Left cardiac atrium (tissue), 4 donors: Measurements from ENCODE around the gene SH3BP5L. TPM values are rescaled to one million over a fixed set of nuclear protein-coding genes. Genes with fewer than 3 reads are reported as not detected.

Experiments
- ATAC-seq, 2 donors: fragments of 200-7000 bp; cut with Tn5 transposase; one replicate each; pipeline ENCODE4 v1.9.1; 2020; ENCODE audit warnings: mild to moderate bottlenecking in 2 of 2, moderate library complexity in 2 of 2
- DNase-seq: peaks from one replicate; pipeline ENCODE4 v3.0.0-alpha.2; 2020
- intact Hi-C, 2 donors: fragments of 100-400 bp; cut with DNase I; formaldehyde crosslinking; loops; one replicate each; pipeline versions ENCODE4 v1.14.1 to v1.15.1; 2022 to 2023
- total RNA-seq, 2 donors: library from RNA; stranded (reverse); fragmentation: NEBNext Ultra II Directional; extraction: Animal tissue kit (Norgen Biotek cat#: 25700); gene quantifications; one replicate each; pipeline ENCODE4 v1.2.1, GENCODE V29; 2021
- donor health status: DM: no; HTN: yes; CAD: no.
- donor health status: DM: no; HTN: yes; CAD: no; lungs with severe emphysema.
- donor health status: DM: yes; HTN: yes; CAD: no.
- donor health status: Dilated cardiomyopathy.

The SH3BP5L gene
- total RNA-seq, 2 donors from 2014 or later: 15.1 to 18.5 TPM

DNA sequence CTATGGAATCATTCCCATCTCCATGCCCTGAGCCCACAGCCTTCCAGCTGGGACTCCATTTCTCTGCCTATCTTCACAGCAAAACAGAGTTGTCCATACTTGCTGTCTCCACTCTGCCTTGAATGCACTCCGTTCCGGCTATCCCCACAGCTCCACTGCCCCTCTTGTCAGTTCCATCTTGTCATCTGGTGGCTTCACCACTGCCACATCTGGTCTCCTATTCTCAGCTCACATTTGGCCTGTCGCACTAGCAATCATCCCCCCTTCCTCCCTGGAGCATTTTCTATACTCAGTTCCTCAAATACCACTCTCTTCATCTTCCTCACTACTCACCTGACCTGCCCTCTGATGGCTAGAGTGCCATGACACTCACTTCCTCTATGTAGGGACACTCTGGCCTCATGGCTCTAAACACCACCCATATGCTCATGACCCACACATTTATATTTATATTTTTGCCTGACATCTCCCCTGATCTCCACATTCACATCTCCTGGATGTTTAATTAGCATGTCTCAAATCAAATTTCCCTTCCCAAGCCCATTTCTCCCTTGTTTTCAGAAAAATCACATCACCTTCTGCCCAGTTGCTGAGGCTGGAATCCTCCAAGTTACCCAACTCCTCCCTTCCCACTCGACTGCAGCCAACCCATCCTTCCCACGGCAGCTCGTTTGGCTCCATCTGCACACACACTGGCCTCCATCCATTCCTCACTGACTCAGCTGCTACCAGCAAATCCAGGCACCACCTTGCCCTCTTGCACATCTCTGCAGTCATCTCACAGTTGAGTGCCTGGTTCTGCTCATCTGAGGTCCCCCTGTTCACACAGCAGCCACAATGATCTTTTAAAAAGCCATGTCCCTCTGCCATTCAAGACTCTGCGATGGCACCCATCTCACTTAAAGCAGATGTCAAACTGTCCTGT, 27.0 kb upstream of the SH3BP5L start:
- DNase-seq: no peak
- ATAC-seq: peak in 1 of 2 donors; percentile 43
- intact Hi-C loops: no loop called here

DNA sequence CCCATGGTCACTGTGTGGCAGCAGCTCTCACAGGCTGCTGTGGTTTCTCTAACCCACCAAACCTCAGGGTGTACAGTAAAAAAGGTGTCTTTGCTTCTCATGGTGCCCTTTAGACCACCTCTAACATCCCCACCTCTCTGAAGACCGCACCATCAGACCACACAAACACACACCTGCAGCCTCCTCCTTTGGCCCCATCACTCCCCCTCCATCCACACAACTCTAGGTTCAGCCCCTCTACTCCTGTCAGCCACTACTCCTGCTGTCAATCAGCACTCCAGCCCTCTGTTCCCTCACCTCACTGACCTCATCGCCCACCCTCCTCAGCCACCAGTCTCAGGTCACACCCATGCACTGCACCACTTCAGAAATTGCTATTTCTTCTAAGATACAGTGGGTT, 25.7 kb upstream of the SH3BP5L start:
- ATAC-seq: no peak
- no peak for DNase-seq
- intact Hi-C loops: no loop called here

DNA sequence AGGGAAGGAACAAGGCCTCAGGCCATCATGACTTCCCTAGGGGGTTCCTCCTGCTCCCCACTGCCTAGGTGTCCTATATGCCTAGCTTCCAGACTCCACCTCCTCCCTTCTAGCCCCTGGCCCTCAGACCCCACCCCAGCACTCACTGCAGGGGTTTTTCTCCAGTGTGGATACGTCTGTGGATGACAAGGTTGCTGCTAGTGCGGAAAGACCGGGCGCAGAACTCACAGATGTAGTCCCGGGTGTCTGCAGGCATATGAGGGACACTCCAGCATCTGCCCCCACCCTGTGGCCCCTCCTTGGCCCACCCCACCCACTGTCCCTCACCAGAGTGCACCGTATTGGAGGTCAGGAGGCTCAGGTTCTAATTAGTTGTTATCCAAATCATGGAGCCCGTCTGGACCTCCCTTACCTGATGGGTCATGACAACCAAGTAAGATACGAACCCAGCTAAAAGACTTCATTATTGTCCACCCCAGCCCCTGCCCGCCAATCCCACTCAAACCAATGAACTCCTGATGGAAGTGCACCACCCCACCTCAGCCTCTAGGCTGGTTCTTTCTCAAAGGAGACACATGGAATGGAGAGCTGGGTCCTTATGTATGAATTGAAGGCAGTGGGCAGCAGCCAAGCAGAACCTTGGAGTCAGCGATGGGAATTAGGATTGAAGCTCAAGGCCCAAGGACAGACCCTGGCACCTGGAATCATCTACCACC, 25.0 kb upstream of the SH3BP5L start:
- intact Hi-C loops: no loop called here
- ATAC-seq: no peak
- no peak for DNase-seq

DNA sequence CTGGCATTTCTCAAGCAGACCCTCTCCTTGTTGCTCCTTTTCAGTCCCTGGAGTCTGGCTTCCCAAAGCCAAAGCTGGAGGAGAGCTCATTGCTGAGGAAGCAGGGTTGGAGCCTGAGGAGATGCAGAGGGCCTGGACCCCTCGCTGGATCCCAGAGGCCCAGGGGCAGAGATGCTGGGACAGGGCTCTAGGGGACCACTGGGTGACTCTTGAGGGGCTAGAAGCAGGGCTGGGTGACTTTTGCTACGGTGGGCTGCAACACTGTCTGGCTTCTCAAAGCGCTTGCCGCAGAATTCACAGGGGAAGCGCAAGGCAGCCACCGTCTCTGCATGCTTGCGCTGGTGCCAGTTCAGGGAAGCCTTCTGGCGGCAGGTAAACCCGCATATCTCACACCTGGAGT, 24.4 kb upstream of the SH3BP5L start:
- intact Hi-C loops: no loop called here
- ATAC-seq (no peak), DNase-seq (no peak)

DNA sequence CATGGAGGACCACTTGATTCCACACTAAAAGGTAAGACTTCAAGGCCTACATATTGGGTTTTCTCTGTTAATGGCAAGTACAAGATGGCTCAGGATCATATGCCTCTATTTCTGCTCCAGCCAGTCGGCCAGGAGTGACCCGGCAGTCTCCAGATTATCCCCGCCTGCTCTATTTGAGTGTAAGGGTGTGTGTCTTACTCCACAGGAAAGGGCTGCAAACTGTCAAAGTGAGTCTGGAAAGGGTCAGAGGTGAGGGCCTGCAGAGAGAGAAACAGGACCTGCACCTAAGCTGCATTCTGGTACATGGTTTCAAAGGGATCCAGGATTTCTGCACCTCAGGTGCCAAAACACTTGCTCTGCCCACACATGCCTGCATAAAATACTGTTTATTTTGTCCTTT, 23.9 kb upstream of the SH3BP5L start:
- DNase-seq: no peak
- ATAC-seq: no peak
- intact Hi-C loops: no loop called here

DNA sequence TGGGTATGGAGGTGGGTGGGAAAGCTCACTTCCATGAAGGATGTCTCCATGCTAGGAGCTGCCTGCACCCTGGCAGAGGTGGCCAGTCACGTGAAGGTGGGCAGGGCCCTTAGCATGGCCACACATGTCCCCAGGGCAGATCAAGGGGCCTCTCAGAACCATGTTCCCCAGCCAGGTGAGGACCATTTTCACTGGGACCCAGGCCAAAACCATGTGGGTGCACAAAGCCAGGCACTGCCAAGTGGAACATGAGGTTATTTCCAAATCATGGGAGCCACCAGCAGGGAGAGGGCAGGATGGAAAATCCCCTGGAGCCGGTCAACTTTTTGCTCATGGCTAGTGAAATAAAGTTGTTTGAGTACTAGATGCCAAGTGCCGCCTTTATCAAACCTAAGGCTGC, 23.4 kb upstream of the SH3BP5L start:
- ATAC-seq (peak in 1 of 2 donors; percentile 19), DNase-seq (no peak)
- intact Hi-C loops: no loop called here

DNA sequence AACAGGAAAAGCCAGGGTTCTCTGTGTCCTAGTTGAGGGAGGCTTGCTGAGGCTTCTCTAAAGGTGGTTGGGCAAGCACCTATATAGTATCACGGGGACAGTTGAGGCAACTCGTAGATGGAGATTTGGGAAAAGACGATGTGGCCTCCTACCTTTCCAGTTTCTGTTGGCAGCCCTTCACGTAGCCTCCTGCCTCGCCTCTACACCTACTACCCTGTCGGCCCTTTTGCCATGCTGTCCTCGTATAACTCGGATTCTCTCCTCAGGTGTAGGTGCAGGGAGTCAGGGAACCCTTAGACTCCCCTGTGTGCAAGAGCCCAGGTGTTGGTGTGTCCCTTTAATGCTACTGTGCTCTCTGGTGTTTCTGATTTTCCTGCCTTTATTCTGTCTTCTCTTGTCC, 22.9 kb upstream of the SH3BP5L start:
- ATAC-seq: no peak
- DNase-seq: no peak
- intact Hi-C loops: no loop called here

DNA sequence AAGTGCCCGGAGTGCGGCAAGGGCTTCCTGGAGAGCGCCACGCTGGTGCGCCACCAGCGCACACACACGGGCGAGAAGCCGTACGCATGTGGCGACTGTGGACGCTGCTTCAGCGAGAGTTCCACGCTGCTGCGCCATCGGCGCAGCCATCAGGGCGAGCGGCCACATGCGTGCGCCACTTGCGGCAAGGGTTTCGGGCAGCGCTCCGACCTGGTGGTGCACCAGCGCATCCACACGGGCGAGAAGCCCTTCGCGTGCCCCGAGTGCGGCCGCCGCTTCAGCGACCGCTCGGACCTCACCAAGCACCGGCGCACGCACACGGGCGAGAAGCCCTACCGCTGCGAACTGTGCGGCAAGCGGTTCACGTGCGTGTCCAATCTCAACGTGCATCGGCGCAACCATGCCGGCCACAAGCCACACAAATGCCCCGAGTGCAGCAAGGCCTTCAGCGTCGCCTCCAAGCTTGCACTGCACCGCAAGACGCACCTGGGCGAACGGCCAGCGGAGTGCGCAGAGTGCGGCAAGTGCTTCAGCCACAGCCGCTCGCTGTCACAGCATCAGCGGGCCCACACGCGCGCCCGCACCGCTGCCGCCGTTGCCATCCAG, 22.3 kb upstream of the SH3BP5L start:
- intact Hi-C loops: no loop called here
- ATAC-seq (no peak), DNase-seq (no peak)

DNA sequence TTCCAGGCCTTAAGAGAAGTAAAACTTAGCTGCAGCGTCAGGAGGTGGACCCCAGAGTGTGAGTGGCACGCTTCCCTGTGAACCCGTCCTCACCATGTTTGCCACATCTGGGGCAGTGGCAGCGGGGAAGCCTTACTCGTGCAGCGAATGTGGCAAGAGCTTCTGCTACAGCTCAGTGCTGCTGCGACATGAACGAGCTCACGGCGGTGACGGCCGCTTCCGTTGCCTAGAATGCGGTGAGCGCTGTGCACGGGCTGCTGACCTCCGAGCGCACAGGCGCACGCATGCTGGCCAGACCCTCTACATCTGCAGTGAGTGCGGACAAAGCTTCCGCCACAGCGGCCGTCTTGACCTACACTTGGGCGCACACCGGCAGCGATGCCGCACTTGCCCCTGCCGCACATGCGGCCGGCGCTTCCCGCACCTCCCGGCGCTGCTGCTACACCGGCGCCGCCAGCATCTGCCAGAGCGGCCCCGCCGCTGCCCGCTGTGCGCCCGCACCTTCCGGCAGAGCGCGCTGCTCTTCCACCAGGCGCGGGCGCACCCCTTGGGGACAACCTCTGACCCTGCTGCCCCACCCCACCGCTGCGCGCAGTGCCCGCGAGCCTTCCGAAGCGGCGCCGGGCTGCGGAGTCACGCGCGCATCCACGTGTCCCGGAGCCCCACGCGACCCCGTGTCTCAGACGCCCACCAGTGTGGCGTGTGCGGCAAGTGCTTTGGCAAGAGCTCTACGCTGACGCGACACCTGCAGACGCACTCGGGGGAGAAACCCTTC, 21.7 kb upstream of the SH3BP5L start:
- no peak for ATAC-seq
- DNase-seq: no peak
- intact Hi-C loops: no loop called here

DNA sequence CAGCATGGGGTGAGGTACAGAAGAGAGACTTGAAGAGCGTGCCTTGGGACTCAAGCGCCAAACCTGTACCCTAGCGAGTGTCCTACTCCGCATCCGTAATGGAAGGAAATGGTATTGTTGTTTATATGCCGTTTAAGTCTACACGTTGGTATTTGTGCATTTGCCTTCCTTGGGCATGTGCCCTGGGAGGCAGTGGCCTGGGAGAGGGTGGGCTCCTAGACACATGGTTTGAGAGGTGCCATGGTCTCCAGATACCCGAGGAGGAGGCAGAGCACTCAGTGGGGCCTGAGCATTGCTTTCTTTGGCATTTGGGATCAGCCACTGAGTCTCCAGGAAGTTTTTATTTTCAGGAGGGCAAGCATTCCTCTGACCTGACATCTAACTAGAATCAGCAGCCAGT, 18.8 kb upstream of the SH3BP5L start:
- no peak for ATAC-seq
- no peak for DNase-seq
- intact Hi-C loops: no loop called here

DNA sequence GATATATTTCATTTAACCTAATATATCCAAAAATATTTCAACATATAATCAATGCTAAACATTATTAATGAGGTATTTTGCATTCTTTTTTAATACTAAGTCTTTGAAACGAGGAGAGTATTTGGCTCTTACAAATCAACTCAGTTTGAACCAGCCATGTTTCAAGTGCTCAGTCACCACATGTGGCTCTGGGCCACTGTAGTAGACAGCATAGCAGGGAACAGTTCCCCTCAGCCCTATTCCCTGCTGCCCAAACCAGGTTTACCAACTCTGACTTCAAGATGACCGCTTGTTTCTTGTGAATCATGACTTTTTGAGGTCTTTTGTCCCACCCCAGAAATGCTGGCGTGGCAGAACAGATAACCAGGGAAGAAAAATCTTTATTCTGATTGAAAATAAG, 18.0 kb upstream of the SH3BP5L start:
- intact Hi-C loops: no loop called here
- DNase-seq (no peak), ATAC-seq (no peak)

DNA sequence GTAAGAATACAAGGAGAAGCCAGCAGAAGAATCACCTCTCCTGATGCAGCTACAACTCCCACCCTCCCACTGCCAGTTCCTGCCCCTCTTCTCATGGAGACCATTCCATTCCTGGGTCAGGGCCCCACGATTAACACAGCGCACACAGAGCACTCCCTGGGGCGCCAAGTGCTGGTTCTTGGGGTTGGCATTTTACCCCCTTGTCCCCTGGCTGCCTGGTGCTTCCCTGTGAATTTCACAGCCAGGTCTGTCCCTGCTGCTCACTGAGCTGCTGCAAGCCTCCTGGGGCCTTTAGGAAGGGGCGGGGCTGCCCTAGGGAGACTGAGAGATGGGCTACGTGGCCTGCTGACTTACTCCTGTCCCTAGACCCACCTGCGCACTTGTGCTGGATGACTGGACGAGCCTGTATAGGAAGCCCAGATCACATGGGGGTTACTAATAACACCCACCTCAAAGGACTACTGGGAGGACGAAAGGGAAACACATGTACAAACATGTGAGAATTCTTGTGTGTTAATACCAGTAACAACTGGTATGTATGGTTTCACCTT, 17.1 kb upstream of the SH3BP5L start:
- intact Hi-C loops: no loop called here
- no peak for ATAC-seq
- DNase-seq: no peak

DNA sequence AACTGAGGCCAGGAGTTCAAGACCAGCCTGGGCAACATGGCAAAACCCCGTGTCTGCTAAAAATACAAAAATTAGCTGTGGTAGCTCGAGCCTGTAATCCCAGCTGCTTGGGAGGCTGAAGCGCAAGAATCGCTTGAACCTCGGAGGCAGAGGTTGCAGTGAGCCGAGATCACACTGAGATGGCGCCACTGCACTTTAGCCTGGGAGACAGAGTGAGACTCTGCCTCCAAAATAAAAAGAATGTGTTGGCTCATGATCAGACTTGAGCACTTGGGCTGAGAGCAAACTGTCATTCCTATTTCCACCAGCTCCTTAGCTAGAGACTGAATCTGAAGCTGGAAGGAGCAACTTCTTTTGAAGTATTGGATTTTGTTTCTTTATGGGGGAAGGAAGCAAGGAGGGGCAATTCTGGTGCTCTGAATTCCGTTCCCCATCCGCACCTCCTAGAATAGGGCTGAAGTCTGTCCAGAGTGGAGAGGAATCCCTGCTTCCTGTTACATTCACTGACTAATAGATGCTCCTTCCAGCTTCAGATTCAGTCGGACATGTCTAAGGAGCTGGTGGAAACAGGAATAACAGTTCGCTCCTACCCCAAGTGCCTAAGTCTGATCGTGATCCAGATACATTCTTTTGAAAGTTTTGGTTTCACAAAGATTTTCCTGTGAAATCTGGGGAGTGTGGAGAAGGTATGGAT, 16.1 kb upstream of the SH3BP5L start:
- DNase-seq (no peak), ATAC-seq (no peak)
- intact Hi-C loops: no loop called here

DNA sequence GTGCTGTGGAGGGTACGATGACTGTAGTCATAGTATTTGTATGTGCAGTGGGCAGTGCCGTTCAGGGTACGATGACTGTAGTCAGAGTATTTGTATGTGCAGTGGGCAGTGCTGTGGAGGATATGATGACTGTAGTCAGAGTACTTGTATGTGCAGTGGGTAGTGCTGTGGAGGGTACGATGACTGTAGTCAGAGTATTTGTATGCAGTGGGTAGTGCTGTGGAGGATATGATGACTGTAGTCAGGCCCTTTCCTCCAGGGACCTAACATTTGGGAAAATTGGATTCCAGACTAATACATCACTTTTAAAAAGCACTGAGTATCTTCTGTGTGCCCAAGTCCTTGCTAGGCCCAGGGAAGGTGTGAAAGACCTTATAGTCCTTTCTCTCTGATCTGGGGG, 15.2 kb upstream of the SH3BP5L start:
- intact Hi-C loops: no loop called here
- ATAC-seq: no peak
- no peak for DNase-seq

DNA sequence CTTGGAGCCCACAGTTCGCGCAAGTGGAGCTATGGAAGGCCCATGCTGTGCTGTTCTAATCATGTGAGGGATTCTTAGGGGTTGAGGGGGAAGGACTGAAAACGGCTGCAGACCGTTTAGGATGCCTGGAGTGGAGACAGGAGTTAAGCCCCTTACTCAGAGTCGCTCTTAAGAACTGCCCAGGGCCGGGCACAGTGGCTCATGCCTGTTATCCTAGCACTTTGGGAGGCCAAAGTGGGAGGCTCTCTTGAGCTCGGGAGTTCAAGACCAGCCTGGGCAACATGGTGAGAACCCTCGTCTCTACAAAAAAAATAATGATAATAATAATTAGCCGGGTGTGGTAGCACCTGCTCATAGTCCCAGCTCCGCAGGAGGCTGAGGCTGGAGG, 13.4 kb upstream of the SH3BP5L start:
- intact Hi-C loops: loop anchor here in 1 of 2 donors (1.0 kb wide), 1 partner anchor 19 kb away; no protein-coding TSS in a partner anchor
- no peak for ATAC-seq
- no peak for DNase-seq

DNA sequence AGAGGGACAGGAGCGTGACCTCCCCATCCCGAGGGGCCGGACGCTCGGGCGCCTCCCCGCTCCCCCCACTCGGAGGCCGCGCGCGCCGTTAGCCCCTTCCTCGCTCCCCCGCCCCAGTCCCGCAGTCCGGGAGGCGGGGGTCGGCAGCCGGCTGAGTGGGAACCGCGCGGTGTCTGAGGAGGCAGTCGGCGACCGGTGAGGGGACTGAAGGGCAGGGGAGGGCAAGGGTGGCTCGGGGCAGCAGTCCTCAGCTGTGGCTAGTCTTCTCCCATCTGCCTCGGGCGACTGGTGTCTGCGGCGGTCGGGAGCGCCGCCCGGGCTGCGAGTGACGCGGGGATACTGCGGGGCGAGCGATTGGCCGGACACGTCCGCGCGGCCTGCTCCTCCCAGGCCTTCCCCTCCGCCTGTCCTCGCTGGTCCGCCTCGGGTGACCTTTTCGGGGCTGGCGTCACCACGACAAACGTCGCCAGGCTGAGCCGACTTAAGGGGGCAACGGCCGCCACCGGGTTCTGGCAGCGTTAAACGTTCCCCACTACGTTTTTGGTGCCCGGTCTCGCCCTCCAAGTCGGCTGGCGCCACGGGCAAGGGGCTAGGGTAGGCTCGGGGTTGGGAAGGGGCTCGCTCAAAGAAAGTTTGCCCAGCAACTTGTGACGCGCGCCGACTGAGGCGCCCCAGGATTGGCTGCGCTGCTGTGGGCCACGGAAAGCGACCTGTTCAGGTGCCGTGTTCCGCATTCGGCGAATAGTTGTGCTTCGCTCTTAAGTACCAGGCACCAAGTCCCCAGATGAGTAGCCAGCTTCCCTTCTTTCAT, 12.8 kb upstream of the SH3BP5L start:
- peak; percentile 85 to 88 for ATAC-seq
- intact Hi-C loops: loop anchor here in 1 of 2 donors (1.0 kb wide), 1 partner anchor 20 kb away; no protein-coding TSS in a partner anchor
- peak; percentile 93 for DNase-seq

DNA sequence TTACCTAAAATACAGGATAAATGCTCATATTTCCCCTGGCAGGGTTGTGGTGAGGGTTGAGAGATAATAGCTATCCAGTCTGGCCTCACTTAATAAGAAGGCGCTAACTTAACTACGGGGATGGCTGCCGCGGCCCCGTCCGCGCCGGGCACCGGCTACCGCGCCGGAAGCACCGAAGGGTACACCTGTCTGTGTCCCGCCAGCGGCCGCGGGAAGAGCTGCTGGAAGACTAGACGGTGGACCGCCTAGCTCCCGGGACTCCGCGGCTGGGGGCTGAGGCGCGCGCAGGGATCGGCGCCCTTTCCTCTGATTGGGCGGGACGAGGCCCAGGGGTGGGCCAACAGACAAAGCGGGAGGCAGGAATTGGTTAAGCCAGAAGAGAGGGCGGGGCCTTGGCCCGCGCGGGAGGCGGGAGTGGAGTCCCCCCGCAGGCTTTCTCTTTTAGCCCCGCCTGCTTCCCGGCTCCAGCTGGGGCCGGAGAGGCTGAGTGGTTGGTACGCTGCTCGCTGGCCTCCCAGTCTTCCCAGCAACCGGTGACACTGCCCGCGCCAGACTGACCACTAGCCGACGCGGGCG, 12.2 kb upstream of the SH3BP5L start, which contains the start of gene ZNF672:
TSS of gene ZNF672 (plus strand) at position 444 of the 576 bp plus-strand sequence. CDS start 9,051 bp downstream, outside the sequence.
- peak; percentile 99 for DNase-seq
- ATAC-seq: peak; percentile 95
- intact Hi-C loops: no loop called here
